Measurements from ENCODE around the gene TMC6.

Gene TMC6

DNA sequence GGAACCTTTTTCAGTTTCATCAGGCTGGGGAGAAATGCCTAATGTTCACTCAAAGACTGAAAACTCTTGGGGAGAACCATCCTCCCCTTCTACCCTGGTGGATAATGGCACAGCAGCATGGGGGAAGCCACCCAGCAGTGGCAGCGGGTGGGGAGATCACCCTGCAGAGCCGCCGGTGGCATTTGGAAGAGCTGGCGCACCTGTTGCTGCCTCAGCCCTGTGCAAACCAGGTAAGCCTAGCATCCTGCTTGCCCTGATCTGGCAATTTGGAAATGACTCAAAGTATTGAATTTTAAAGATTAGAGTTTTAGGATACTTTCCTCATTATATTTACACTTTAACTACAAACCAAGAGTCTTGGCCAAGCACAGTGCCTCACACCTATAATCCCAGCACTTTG, 63.8 kb downstream of the TMC6 start:
- no peak for DNase-seq

DNA sequence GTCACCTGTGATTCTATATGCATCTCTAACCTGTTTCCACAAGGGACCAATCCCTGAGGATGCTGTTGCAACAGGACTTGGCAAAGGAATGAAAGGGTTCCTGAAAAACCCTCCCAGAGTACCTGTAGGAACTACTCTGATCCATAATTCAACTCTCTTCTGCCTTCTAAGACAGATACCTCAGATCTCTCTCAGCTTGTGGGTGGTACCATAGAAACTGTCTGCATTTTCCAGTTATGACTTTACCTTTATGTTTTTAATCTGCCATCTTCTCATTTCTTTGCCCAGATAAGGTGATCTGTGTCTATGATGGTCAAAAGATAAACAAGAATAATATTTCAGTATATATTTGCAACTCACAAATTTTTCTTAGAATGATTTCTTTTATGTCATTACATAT, 65.1 kb downstream of the TMC6 start:
- no peak for DNase-seq

DNA sequence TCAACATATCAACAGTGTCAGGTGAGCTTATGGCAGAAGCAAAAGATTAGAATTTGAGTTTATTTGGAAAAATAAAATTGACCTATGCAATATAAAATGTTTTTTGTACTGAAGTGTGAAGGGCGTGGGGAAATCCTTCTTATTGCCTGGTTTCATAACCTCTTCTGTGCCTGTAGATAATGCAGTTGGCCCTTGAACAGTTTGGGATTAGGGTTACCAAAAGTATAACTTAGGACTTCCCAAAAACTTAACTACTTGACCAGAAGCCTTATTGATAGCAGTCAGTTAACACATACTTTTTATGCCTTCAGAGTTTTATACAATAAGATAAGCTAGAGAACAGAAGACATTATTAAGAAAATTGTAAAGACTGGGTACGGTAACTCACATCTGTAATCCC, 66.0 kb downstream of the TMC6 start:
- no peak for DNase-seq
